H9 (cell line): ENCODE measurements around the gene GM2A. TPM values are rescaled to one million over a fixed set of nuclear protein-coding genes. Genes with fewer than 3 reads are reported as not detected.
A peak's percentile ranks its signal among the peaks of the same experiment; 100 is the strongest.
"Not testable (repeated sequence)": the region's sequence is repeated elsewhere in the genome, so short reads cannot be mapped to it uniquely, and the experiment has no call there.

Experiments used
- DNase-seq: peaks from one replicate; pipeline ENCODE4 v3.0.0-alpha.2; 2017
- H2AFZ ChIP-seq: one replicate; pipeline ENCODE4 v1.6.1; 2013; ENCODE audit warnings: mild to moderate bottlenecking, low read length, control low read depth, moderate library complexity
- H2AK5ac ChIP-seq: 2 replicates; pipeline ENCODE4 v1.6.1; 2013; ENCODE audit warnings: low read length, control low read depth, mixed read lengths; ENCODE audit not compliant: insufficient read length
- H2BK120ac ChIP-seq: one replicate; pipeline ENCODE4 v1.6.1; 2013; ENCODE audit warnings: low read depth, mild to moderate bottlenecking, low read length, control low read depth, inconsistent platforms; ENCODE audit not compliant: poor library complexity, severe bottlenecking
- H2BK12ac ChIP-seq: 2 replicates; pipeline ENCODE4 v1.6.1; 2013; ENCODE audit warnings: low read length, control low read depth, mixed read lengths, low read depth; ENCODE audit not compliant: insufficient read length
- H2BK15ac ChIP-seq: 2 replicates; pipeline ENCODE4 v1.6.1; 2013; ENCODE audit warnings: low read depth, low read length, control low read depth
- H2BK20ac ChIP-seq: one replicate; pipeline ENCODE4 v1.6.1; 2013; ENCODE audit warnings: low read depth, mild to moderate bottlenecking, low read length, control low read depth, inconsistent platforms; ENCODE audit not compliant: poor library complexity, severe bottlenecking
- H2BK5ac ChIP-seq: 2 replicates; pipeline ENCODE4 v1.6.1; 2013; ENCODE audit warnings: low read length, control low read depth, mixed read lengths; ENCODE audit not compliant: insufficient read length
- H3K14ac ChIP-seq: 2 replicates; pipeline ENCODE4 v1.6.1; 2013; ENCODE audit warnings: low read length, control low read depth; ENCODE audit not compliant: insufficient read depth
- H3K18ac ChIP-seq: 2 replicates; pipeline ENCODE4 v1.6.1; 2013; ENCODE audit warnings: low read depth, mild to moderate bottlenecking, mixed read lengths, low read length, control low read depth; ENCODE audit not compliant: insufficient read length
- H3K23ac ChIP-seq: 2 replicates; pipeline ENCODE4 v1.6.1; 2013; ENCODE audit warnings: low read length, control low read depth, mixed read lengths, low read depth; ENCODE audit not compliant: insufficient read length
- H3K23me2 ChIP-seq: 2 replicates; pipeline ENCODE4 v1.6.1; 2013; ENCODE audit warnings: low read depth, mild to moderate bottlenecking, mixed read lengths, low read length, control low read depth; ENCODE audit not compliant: insufficient read length, poor library complexity, severe bottlenecking
- H3K27ac ChIP-seq: 2 replicates; pipeline ENCODE4 v1.5.1; 2013; ENCODE audit warnings: low read length, control low read depth, mixed read lengths, low read depth; ENCODE audit not compliant: insufficient read length
- H3K27me3 ChIP-seq: 2 replicates; pipeline ENCODE4 v1.6.1; 2013; ENCODE audit warnings: low read length, control low read depth, inconsistent platforms; ENCODE audit not compliant: insufficient read depth
- H3K4ac ChIP-seq: 2 replicates; pipeline ENCODE4 v1.6.1; 2013; ENCODE audit warnings: low read depth, mild to moderate bottlenecking, control low read depth, inconsistent platforms, low read length, moderate library complexity
- H3K4me1 ChIP-seq: 2 replicates; pipeline ENCODE4 v1.6.1; 2013; ENCODE audit warnings: low read length, control low read depth, inconsistent platforms; ENCODE audit not compliant: insufficient read depth
- H3K4me2 ChIP-seq: 2 replicates; pipeline ENCODE4 v1.6.1; 2013; ENCODE audit warnings: low read length, control low read depth, mixed read lengths; ENCODE audit not compliant: insufficient read length, insufficient read depth
- H3K56ac ChIP-seq: 2 replicates; pipeline ENCODE4 v1.6.1; 2013; ENCODE audit warnings: low read depth, mild to moderate bottlenecking, mixed read lengths, low read length, control low read depth; ENCODE audit not compliant: insufficient read length
- H3K79me1 ChIP-seq: 2 replicates; pipeline ENCODE4 v1.6.1; 2013; ENCODE audit warnings: low read depth, mild to moderate bottlenecking, moderate library complexity, low read length, control low read depth, inconsistent platforms; ENCODE audit not compliant: insufficient read depth, poor library complexity, severe bottlenecking
- H3K79me2 ChIP-seq: 2 replicates; pipeline ENCODE4 v1.6.1; 2013; ENCODE audit warnings: low read length, control low read depth, inconsistent platforms; ENCODE audit not compliant: insufficient read depth
- H3K9ac ChIP-seq: 2 replicates; pipeline ENCODE4 v1.6.1; 2013; ENCODE audit warnings: low read length, control low read depth, mixed read lengths; ENCODE audit not compliant: insufficient read length; ENCODE audit errors: extremely low read depth
- H3K9me3 ChIP-seq: one replicate; pipeline ENCODE4 v1.6.1; 2013; ENCODE audit warnings: low read depth, low read length, inconsistent platforms; ENCODE audit not compliant: control insufficient read depth
- H3T11ph ChIP-seq: one replicate; pipeline ENCODE4 v1.6.1; 2013; ENCODE audit warnings: mild to moderate bottlenecking, low read length, control low read depth, inconsistent platforms
- H4K20me1 ChIP-seq: one replicate; pipeline ENCODE4 v1.6.1; 2013; ENCODE audit not compliant: control insufficient read depth, insufficient read length, insufficient read depth
- H4K5ac ChIP-seq: 2 replicates; pipeline ENCODE4 v1.6.1; 2013; ENCODE audit warnings: low read depth, mild to moderate bottlenecking, mixed read lengths, low read length, control low read depth; ENCODE audit not compliant: insufficient read length
- H4K8ac ChIP-seq: replicated peaks from 2 replicates; pipeline ENCODE4 v1.6.1; 2013; ENCODE audit warnings: low read length, control low read depth, mixed read lengths, low read depth; ENCODE audit not compliant: insufficient read length
- H4K91ac ChIP-seq: 2 replicates; pipeline ENCODE4 v1.6.1; 2013; ENCODE audit warnings: low read depth, mild to moderate bottlenecking, moderate library complexity, mixed read lengths, low read length, control low read depth; ENCODE audit not compliant: insufficient read length
- H3K27ac Mint-ChIP-seq, 3 experiments: 2 replicates in 2 of 3; 3 replicates in 1 of 3; pipeline ENCODE4 v1.8.0; 2020 to 2021; ENCODE audit warnings: mixed read lengths in 3 of 3, mild to moderate bottlenecking in 1 of 3, moderate library complexity in 1 of 3
- H3K27me3 Mint-ChIP-seq: 2 replicates; pipeline ENCODE4 v1.8.0; 2021; ENCODE audit warnings: low read depth, mild to moderate bottlenecking, moderate library complexity, mixed read lengths
- H3K36me3 Mint-ChIP-seq, 3 experiments: 2 replicates in 2 of 3; 3 replicates in 1 of 3; pipeline ENCODE4 v1.8.0; 2020 to 2021; ENCODE audit warnings: low read depth in 3 of 3, mixed read lengths in 3 of 3; ENCODE audit not compliant: insufficient read depth in 1 of 3
- H3K4me1 Mint-ChIP-seq, 2 experiments: 2 replicates each; pipeline ENCODE4 v1.8.0; 2020; ENCODE audit warnings: mixed read lengths in 2 of 2
- H3K4me3 Mint-ChIP-seq, 2 experiments: 2 replicates in 1 of 2; 3 replicates in 1 of 2; pipeline ENCODE4 v1.8.0; 2020 to 2021; ENCODE audit warnings: mild to moderate bottlenecking in 2 of 2, mixed read lengths in 2 of 2, moderate library complexity in 1 of 2
- H3K9me3 Mint-ChIP-seq, 2 experiments: 2 replicates in 1 of 2; 3 replicates in 1 of 2; pipeline ENCODE4 v1.8.0; 2020; ENCODE audit warnings: mild to moderate bottlenecking in 2 of 2, mixed read lengths in 2 of 2, moderate library complexity in 1 of 2
- CTCF ChIP-seq: fragments of 200-600 bp; sonication (generic); conservative IDR thresholded peaks from 3 replicates; pipeline ENCODE4 v1.8.0; 2021; ENCODE audit warnings: antibody characterized with exemption, mild to moderate bottlenecking
- WGBS: extraction: QIAGEN DNeasy Blood & Tissue Kit; methylation state at CpG from one replicate; pipeline ENCODE4 v1.1.7; 2013; ENCODE audit warnings: missing lambda C conversion rate, low lambda C conversion rate, mixed read lengths; ENCODE audit not compliant: insufficient read length; ENCODE audit errors: extremely low coverage; 5-methylcytosine and 5-hydroxymethylcytosine counted together
- total RNA-seq: library from RNA; stranded (reverse); gene quantifications from 2 replicates; pipeline ENCODE4 v1.2.1, GENCODE V29; 2021

GM2A gene
- total RNA-seq, 1 experiment from 2014 or later = 27.8 TPM

- Histone ChIP-seq H3K4ac (no peak overlapping the region), H2BK12ac (no peak overlapping the region), H2BK15ac (no peak overlapping the region), H3K14ac (no peak overlapping the region), H3K9me3 (no peaks in the 10 kb centered on the region), H3K79me1 (no peaks in the 10 kb centered on the region), H3K9ac (no peak overlapping the region), H4K5ac (no peak overlapping the region), H3K27ac (no peak overlapping the region), H2AFZ (no peak overlapping the region), H2BK20ac (no peak overlapping the region), H3K79me2 (no peaks in the 10 kb centered on the region), H3K4me1 (peaks cover 2% of the 10 kb centered on the region; the same call in 1 of the 2 replicates), H4K20me1 (no peaks in the 10 kb centered on the region), H3K23ac (no peak overlapping the region), H3K27me3 (no peaks in the 10 kb centered on the region), H3K56ac (no peak overlapping the region), H3K18ac (no peak overlapping the region), H2BK5ac (no peak overlapping the region), H2AK5ac (no peak overlapping the region), H3K4me2 (no peak overlapping the region), H2BK120ac (no peak overlapping the region), H3K23me2 (no peaks in the 10 kb centered on the region), H4K91ac (no peak overlapping the region), H4K8ac (no peak overlapping the region), H3T11ph (no peak overlapping the region)
- peak; percentile 71 for TF ChIP-seq CTCF
- H3K9me3 Mint-ChIP-seq = peaks cover 6% of the 10 kb centered on the region in 2 experiments; a peak in 3 of 5 replicates
- H3K27ac Mint-ChIP-seq = no peak overlapping the region
- WGBS = no CpG with 5 or more reads among the region's 17 CpGs
- peaks cover 5% of the 10 kb centered on the region for H3K27me3 Mint-ChIP-seq
- peaks cover 0 to 6% (median 0%) of the 10 kb centered on the region in 3 experiments; a peak in 1 of 7 replicates for H3K36me3 Mint-ChIP-seq
- peaks cover 18 to 35% of the 10 kb centered on the region in 2 experiments for H3K4me1 Mint-ChIP-seq
- no peak overlapping the region for H3K4me3 Mint-ChIP-seq
- peak; percentile 58 for DNase-seq
Measured at GRCh38 chr5:151239237-151239861, 13.6 kb upstream of the GM2A start.

- not testable (repeated sequence) for H3K9ac ChIP-seq, H3K23ac ChIP-seq, H3K79me1 ChIP-seq, H2BK12ac ChIP-seq, H3K4me1 ChIP-seq, H4K91ac ChIP-seq, H4K20me1 ChIP-seq, H3K79me2 ChIP-seq, H3K9me3 ChIP-seq, H3K4me3 Mint-ChIP-seq, H3K9me3 Mint-ChIP-seq, H3K23me2 ChIP-seq, H3K27ac Mint-ChIP-seq, H3K36me3 Mint-ChIP-seq, H2BK15ac ChIP-seq, H3K14ac ChIP-seq, H3K4me2 ChIP-seq, H2AK5ac ChIP-seq, H2BK120ac ChIP-seq, H3K27me3 ChIP-seq, H4K5ac ChIP-seq, H3K27ac ChIP-seq, DNase-seq, H4K8ac ChIP-seq, H3K4ac ChIP-seq, H3K18ac ChIP-seq, H2AFZ ChIP-seq, H2BK5ac ChIP-seq, H3K56ac ChIP-seq, H3K27me3 Mint-ChIP-seq, H3T11ph ChIP-seq, H2BK20ac ChIP-seq
- no CpG with 5 or more reads among the region's 10 CpGs for WGBS
- peaks cover 18 to 32% of the 10 kb centered on the region in 2 experiments for H3K4me1 Mint-ChIP-seq
Measured at GRCh38 chr5:151240268-151240835, 12.6 kb upstream of the GM2A start.
